ENCODE measurements around the gene DGKE. TPM values are rescaled to one million over a fixed set of nuclear protein-coding genes. Genes with fewer than 3 reads are reported as not detected.

DGKE gene
- total RNA-seq, 4 donors from 2014 or later, result 1.7 to 10.7 (median 7.9) TPM

GRCh38 chr17:56887105-56887504, 53.2 kb downstream of the DGKE start:
- intact Hi-C loops (cut with DNase I), result no loop called here
- Histone ChIP-seq H3K27me3 (no peaks in the 10 kb centered on the region), H3K27ac (no peak overlapping the region), H3K36me3 (peaks cover 12 to 62% (median 23%) of the 10 kb centered on the region in 3 donors), H3K4me1 (peaks cover 0 to 5% (median 0%) of the 10 kb centered on the region in 3 donors), H3K4me3 (no peak overlapping the region), H3K9me3 (peaks cover 0 to 14% (median 6%) of the 10 kb centered on the region in 3 donors)
- no peak for DNase-seq
- no peak for TF ChIP-seq POLR2A (IDR thresholded peaks at IDR 0.05)
- no peak for TF ChIP-seq CTCF (IDR thresholded peaks at IDR 0.05)
- WGBS, 2 donors, result 97 to 100% methylated on average over 5 of the region's 5 CpGs

GRCh38 chr17:56887552-56888467, 53.9 kb downstream of the DGKE start:
- TF ChIP-seq CTCF (IDR thresholded peaks at IDR 0.05), result no peak
- peaks cover 0 to 14% (median 6%) of the 10 kb centered on the region in 3 donors for H3K9me3 ChIP-seq
- H3K4me1 ChIP-seq, result peaks cover 0 to 5% (median 0%) of the 10 kb centered on the region in 3 donors
- 96 to 99% methylated on average over 7 to 9 of the region's 9 CpGs for WGBS, 2 donors
- no peak overlapping the region for H3K27ac ChIP-seq
- no peaks in the 10 kb centered on the region for H3K27me3 ChIP-seq
- no peak overlapping the region for H3K4me3 ChIP-seq
- intact Hi-C loops (cut with DNase I), result no loop called here
- H3K36me3 ChIP-seq, result peaks cover 13 to 69% (median 25%) of the 10 kb centered on the region in 3 donors
- no peak for DNase-seq

- no peaks in the 10 kb centered on the region for H3K27me3 ChIP-seq
- H3K27ac ChIP-seq, result no peak overlapping the region
- peaks cover 0 to 14% (median 6%) of the 10 kb centered on the region in 3 donors for H3K9me3 ChIP-seq
- 93% methylated on average over 3 of the region's 6 CpGs; no CpG with 5 or more reads in 1 of the 2 donors for WGBS, 2 donors
- peaks cover 0 to 5% (median 0%) of the 10 kb centered on the region in 3 donors for H3K4me1 ChIP-seq
- no peak for TF ChIP-seq POLR2A (IDR thresholded peaks at IDR 0.05)
- TF ChIP-seq CTCF (IDR thresholded peaks at IDR 0.05), result no peak
- peaks cover 31 to 95% (median 49%) of the 10 kb centered on the region in 3 donors for H3K36me3 ChIP-seq
- intact Hi-C loops (cut with DNase I), result loop anchor here (10.0 kb wide), 1 partner anchor 54 kb away; no protein-coding TSS in a partner anchor
- no peak for DNase-seq
- H3K4me3 ChIP-seq, result no peak overlapping the region
Measured at GRCh38 chr17:56890390-56890789, 56.4 kb downstream of the DGKE start.

GRCh38 chr17:56890906-56891674, 57.1 kb downstream of the DGKE start:
- no peak overlapping the region for H3K27ac ChIP-seq
- no peaks in the 10 kb centered on the region for H3K27me3 ChIP-seq
- peaks cover 0 to 14% (median 6%) of the 10 kb centered on the region in 3 donors for H3K9me3 ChIP-seq
- H3K4me3 ChIP-seq, result no peak overlapping the region
- TF ChIP-seq POLR2A (IDR thresholded peaks at IDR 0.05) (no peak), CTCF (IDR thresholded peaks at IDR 0.05) (no peak)
- DNase-seq, result no peak
- 66 to 71% methylated on average over 7 of the region's 7 CpGs for WGBS, 2 donors
- peaks cover 0 to 5% (median 0%) of the 10 kb centered on the region in 3 donors for H3K4me1 ChIP-seq
- peaks cover 36 to 100% (median 49%) of the 10 kb centered on the region in 3 donors for H3K36me3 ChIP-seq
- intact Hi-C loops (cut with DNase I), result loop anchor here (10.0 kb wide), 1 partner anchor 54 kb away; no protein-coding TSS in a partner anchor

All from esophagus squamous epithelium (tissue), 5 donors.